Endothelial cell of umbilical vein (primary cell): ENCODE data around the gene PBOV1. TPM values are rescaled to one million over a fixed set of nuclear protein-coding genes. Genes with fewer than 3 reads are reported as not detected.

ENCODE experiments used
- BruUV-seq: library from RNA; stranded (reverse); fragments of 400-500 nt; replicated peaks from 2 replicates; lab custom pipeline; 2021; lab: Mats Ljungman, UMichigan
- CTCF ChIA-PET: fragments of 300-600, 350-600 bp; sonication (Branson Sonifier 250); formaldehyde crosslinking; loops from one replicate; lab custom pipeline; 2021; ENCODE audit warnings: antibody characterized with exemption, inconsistent platforms; lab: Charles Lee
- POLR2A ChIA-PET: fragments of 300-600, 350-600 bp; sonication (Branson Sonifier 250); formaldehyde crosslinking; loops from one replicate; lab custom pipeline; 2021; ENCODE audit warnings: antibody characterized with exemption, inconsistent platforms; lab: Charles Lee
- DNase-seq: peaks from one replicate; pipeline ENCODE4 v3.0.0-alpha.2; 2011; ENCODE audit warnings: low read depth, low spot score
- FAIRE-seq: peaks from 2 replicates; lab custom pipeline; 2011; peaks lifted over from hg19 to GRCh38; lab: Jason Lieb, UNC
- H2AFZ ChIP-seq: 2 replicates; pipeline ENCODE4 v1.6.0; 2012; ENCODE audit warnings: low read depth, low read length, control low read depth, inconsistent platforms
- H3K27ac ChIP-seq: 2 replicates; pipeline ENCODE4 v1.5.1; 2011; ENCODE audit warnings: low read depth, mild to moderate bottlenecking, control low read depth, low read length, moderate library complexity; ENCODE audit not compliant: insufficient read depth
- H3K27me3 ChIP-seq, 2 experiments: 2 replicates each; pipeline versions ENCODE4 v1.6.0 to v1.6.1; 2011; ENCODE audit warnings: low read length in 2 of 2, mixed read lengths in 1 of 2; ENCODE audit not compliant: control insufficient read depth in 2 of 2, insufficient read depth in 2 of 2
- H3K36me3 ChIP-seq, 2 experiments: 2 replicates in 1 of 2; 3 replicates in 1 of 2; pipeline ENCODE4 v1.5.1; 2011; ENCODE audit warnings: low read length in 2 of 2, mild to moderate bottlenecking in 1 of 2, moderate library complexity in 1 of 2; ENCODE audit not compliant: control insufficient read depth in 2 of 2, insufficient read depth in 2 of 2; ENCODE audit errors: extremely low read depth in 1 of 2
- H3K4me1 ChIP-seq: 3 replicates; pipeline ENCODE4 v1.5.1; 2011; ENCODE audit warnings: mild to moderate bottlenecking, low read length; ENCODE audit not compliant: control insufficient read depth, insufficient read depth; ENCODE audit errors: extremely low read depth
- H3K4me2 ChIP-seq: 2 replicates; pipeline ENCODE4 v1.6.1; 2011; ENCODE audit warnings: low read length, control low read depth, mixed read lengths; ENCODE audit not compliant: insufficient read depth
- H3K4me3 ChIP-seq, 3 experiments: fragments of 200-600 bp in 1 of 3; sonication (generic), shearing (Covaris generic) in 1 of 3; replicated peaks in 1 of 3; 2 replicates each; pipeline ENCODE4 v1.5.1; 2011 to 2016; ENCODE audit warnings: control low read depth in 3 of 3, low read length in 3 of 3, mild to moderate bottlenecking in 2 of 3, inconsistent platforms in 1 of 3, low read depth in 1 of 3, moderate library complexity in 1 of 3; ENCODE audit not compliant: insufficient read depth in 1 of 3
- H3K79me2 ChIP-seq: 2 replicates; pipeline ENCODE4 v1.6.0; 2012; ENCODE audit warnings: low read length, inconsistent platforms; ENCODE audit not compliant: control insufficient read depth, insufficient read depth
- H3K9ac ChIP-seq: replicated peaks from 2 replicates; pipeline ENCODE3; 2011; ENCODE audit warnings: low read length, control low read depth; ENCODE audit not compliant: insufficient read depth; ENCODE audit errors: extremely low read depth
- H3K9me1 ChIP-seq: replicated peaks from 3 replicates; pipeline ENCODE4 v1.6.0; 2011; ENCODE audit warnings: mild to moderate bottlenecking, low read length; ENCODE audit not compliant: control insufficient read depth, insufficient read depth; ENCODE audit errors: extremely low read depth
- H3K9me3 ChIP-seq: replicated peaks from 2 replicates; pipeline ENCODE4 v1.5.1; 2012; ENCODE audit warnings: low read length, inconsistent platforms; ENCODE audit not compliant: control insufficient read depth, insufficient read depth
- H4K20me1 ChIP-seq: replicated peaks from 2 replicates; pipeline ENCODE3; 2011; ENCODE audit warnings: mild to moderate bottlenecking, low read length; ENCODE audit not compliant: control insufficient read depth, insufficient read depth; ENCODE audit errors: extremely low read depth
- EZH2 ChIP-seq: IDR thresholded peaks from 2 replicates; pipeline ENCODE4 v1.6.1; 2012; ENCODE audit warnings: borderline replicate concordance, low read depth, mild to moderate bottlenecking, moderate library complexity, low read length, inconsistent platforms; ENCODE audit not compliant: severe bottlenecking
- FOS ChIP-seq: IDR thresholded peaks from 2 replicates; pipeline ENCODE4 v1.6.1; 2011; ENCODE audit warnings: mild to moderate bottlenecking, low read length, moderate library complexity, borderline replicate concordance; ENCODE audit not compliant: insufficient read depth
- GATA2 ChIP-seq: IDR thresholded peaks from 2 replicates; pipeline ENCODE4 v1.7.0; 2011; ENCODE audit warnings: low read depth, mild to moderate bottlenecking, moderate library complexity, mixed read lengths, low read length; ENCODE audit not compliant: insufficient read length, insufficient read depth
- JUN ChIP-seq: IDR thresholded peaks from 2 replicates; pipeline ENCODE4 v1.6.1; 2011; ENCODE audit warnings: borderline replicate concordance, low read depth; ENCODE audit not compliant: insufficient read length, insufficient read depth
- MYC ChIP-seq: IDR thresholded peaks from one replicate; pipeline ENCODE4 v1.6.1; 2011; ENCODE audit warnings: mild to moderate bottlenecking, low read depth, low read length
- POLR2A ChIP-seq: IDR thresholded peaks from 2 replicates; pipeline ENCODE4 v1.6.1; 2012; ENCODE audit warnings: low read depth, mild to moderate bottlenecking, control low read depth, low read length
- POLR2AphosphoS5 ChIP-seq: IDR thresholded peaks from 2 replicates; pipeline ENCODE4 v1.6.1; 2012; ENCODE audit warnings: low read depth, mild to moderate bottlenecking, control low read depth, low read length, moderate library complexity; ENCODE audit not compliant: insufficient read depth
- dilution Hi-C: fragments of 300-500 bp; cut with MboI; formaldehyde crosslinking; loops from one replicate; pipeline ENCODE4 v1.15.0; 2019; ENCODE audit warnings: low sequenced_read_pairs; ENCODE audit not compliant: extremely low pct_ligation_motif_present
- intact Hi-C: fragments of 100-400 bp; cut with micrococcal nuclease; formaldehyde crosslinking; loops from one replicate; pipeline ENCODE4 v1.10.0; 2022
- polyA plus RNA-seq, 4 experiments: library from polyadenylated mRNA; depleted of rRNA in 3 of 4; stranded (reverse) in 3 of 4; unstranded in 1 of 4; fragments of >200 nt; gene quantifications; 2 replicates each; pipeline versions ENCODE4 v1.2.1 to v1.2.3, GENCODE V29; 2011 to 2012; ENCODE audit warnings: missing spikeins in 1 of 4
- total RNA-seq: library from RNA; stranded (reverse); gene quantifications from 2 replicates; pipeline ENCODE4 v1.2.3, GENCODE V29; 2021
- TF ChIP-seq, protein P1 (sequence below), 2 donors: IDR thresholded peaks; 1 replicate in 1 of 2; 2 replicates in 1 of 2; pipeline ENCODE4 v1.5.1; 2011; ENCODE audit warnings: low read length in 2 of 2, mild to moderate bottlenecking in 2 of 2, moderate library complexity in 2 of 2, control low read depth in 1 of 2, inconsistent platforms in 1 of 2, low read depth in 1 of 2; ENCODE audit not compliant: insufficient read depth in 1 of 2; ENCODE audit errors: extremely low read depth in 1 of 2
- TF ChIP-seq, protein P2 (sequence below): IDR thresholded peaks from 2 replicates; pipeline ENCODE4 v1.6.1; 2011; ENCODE audit not compliant: insufficient read depth, insufficient read length

The PBOV1 gene
- total and polyA plus RNA-seq, 2 donors (not counting 3 experiments of a cell fraction or from before 2014, with no cell fraction given) = not detected

DNA sequence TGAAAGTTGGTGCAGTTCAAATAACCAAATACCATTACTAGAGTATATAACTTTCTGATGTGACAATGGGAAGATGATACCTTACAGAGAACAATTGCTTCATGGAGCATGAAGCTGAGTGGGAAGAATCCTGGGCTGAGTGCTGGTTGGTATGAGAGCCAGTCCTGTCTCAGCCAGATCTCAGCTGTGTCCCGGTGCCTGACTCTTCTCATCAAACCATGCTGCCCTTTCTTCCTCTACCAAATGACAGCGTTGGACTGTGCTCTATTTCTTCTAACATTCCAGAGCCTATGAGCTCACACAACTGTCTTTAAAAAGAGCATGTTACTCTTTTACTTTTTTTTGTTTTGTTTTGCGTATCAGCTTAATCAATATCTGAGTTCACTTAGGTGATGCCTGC lies 27.5 kb upstream of the PBOV1 start:
- intact Hi-C loops = no loop called here
- Histone ChIP-seq H3K9me3 (no peaks in the 10 kb centered on the region), H3K4me3 (no peak overlapping the region), H4K20me1 (no peaks in the 10 kb centered on the region), H3K9ac (no peak overlapping the region), H3K4me2 (no peak overlapping the region), H3K79me2 (no peaks in the 10 kb centered on the region), H3K4me1 (peaks cover 4% of the 10 kb centered on the region), H3K36me3 (no peaks in the 10 kb centered on the region), H3K27ac (no peak overlapping the region), H3K27me3 (no peaks in the 10 kb centered on the region), H3K9me1 (no peaks in the 10 kb centered on the region), H2AFZ (no peak overlapping the region)
- FAIRE-seq (no peak), DNase-seq (no peak)
- POLR2A ChIA-PET = no interaction called here
- BruUV-seq = no TSS peak
- dilution Hi-C loops = no loop called here
- TF ChIP-seq POLR2AphosphoS5 = no peak
- TF ChIP-seq, protein P1, sequence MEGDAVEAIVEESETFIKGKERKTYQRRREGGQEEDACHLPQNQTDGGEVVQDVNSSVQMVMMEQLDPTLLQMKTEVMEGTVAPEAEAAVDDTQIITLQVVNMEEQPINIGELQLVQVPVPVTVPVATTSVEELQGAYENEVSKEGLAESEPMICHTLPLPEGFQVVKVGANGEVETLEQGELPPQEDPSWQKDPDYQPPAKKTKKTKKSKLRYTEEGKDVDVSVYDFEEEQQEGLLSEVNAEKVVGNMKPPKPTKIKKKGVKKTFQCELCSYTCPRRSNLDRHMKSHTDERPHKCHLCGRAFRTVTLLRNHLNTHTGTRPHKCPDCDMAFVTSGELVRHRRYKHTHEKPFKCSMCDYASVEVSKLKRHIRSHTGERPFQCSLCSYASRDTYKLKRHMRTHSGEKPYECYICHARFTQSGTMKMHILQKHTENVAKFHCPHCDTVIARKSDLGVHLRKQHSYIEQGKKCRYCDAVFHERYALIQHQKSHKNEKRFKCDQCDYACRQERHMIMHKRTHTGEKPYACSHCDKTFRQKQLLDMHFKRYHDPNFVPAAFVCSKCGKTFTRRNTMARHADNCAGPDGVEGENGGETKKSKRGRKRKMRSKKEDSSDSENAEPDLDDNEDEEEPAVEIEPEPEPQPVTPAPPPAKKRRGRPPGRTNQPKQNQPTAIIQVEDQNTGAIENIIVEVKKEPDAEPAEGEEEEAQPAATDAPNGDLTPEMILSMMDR (IDR thresholded peaks at IDR 0.05; ENCODE audit: extremely low read depth in 1 of 2, insufficient read depth in 1 of 2, low read depth in 1 of 2, low read length in 2 of 2) = no peak
- no peak for TF ChIP-seq POLR2A
- no peak for TF ChIP-seq JUN
- TF ChIP-seq GATA2 = no peak
- TF ChIP-seq, protein P2, sequence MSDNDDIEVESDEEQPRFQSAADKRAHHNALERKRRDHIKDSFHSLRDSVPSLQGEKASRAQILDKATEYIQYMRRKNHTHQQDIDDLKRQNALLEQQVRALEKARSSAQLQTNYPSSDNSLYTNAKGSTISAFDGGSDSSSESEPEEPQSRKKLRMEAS = no peak
- TF ChIP-seq FOS = no peak
- TF ChIP-seq EZH2 = no peak
- no peak for TF ChIP-seq MYC
- CTCF ChIA-PET = interaction anchor here (1.0 to 2.3 kb wide), 3 partner anchors 14 to 23 kb away, joined by 3 to 10 read pairs (median 3); no protein-coding TSS in a partner anchor
